A549 (cell line): Measurements from ENCODE around the gene ARID5B. TPM values are rescaled to one million over a fixed set of nuclear protein-coding genes. Genes with fewer than 3 reads are reported as not detected.

Experiments
- ATAC-seq, 2 experiments: fragments of 200-7000 bp in 1 of 2; fragments of >200 bp in 1 of 2; cut with Nextera tagmentation in 1 of 2; cut with Tn5 transposase in 1 of 2; 3 replicates each; pipeline versions ENCODE4 v1.8.0 to v1.9.1; 2018 to 2020; ENCODE audit warnings: mild to moderate bottlenecking in 1 of 2, moderate library complexity in 1 of 2
- CTCF ChIA-PET: fragments of 300-600 bp; sonication (Branson Sonifier 250); formaldehyde crosslinking; extraction: SDS; loops from one replicate; lab custom pipeline; 2021; ENCODE audit warnings: antibody characterized with exemption, inconsistent platforms; lab: Yijun Ruan, JAX
- POLR2A ChIA-PET: fragments of 350-600 bp; formaldehyde crosslinking; extraction: SDS; loops from one replicate; lab custom pipeline; 2021; ENCODE audit warnings: antibody characterized with exemption, inconsistent platforms; lab: Yijun Ruan, JAX
- DNase-seq, 2 experiments: peaks; one replicate each; pipeline versions ENCODE4 v3.0.0 to v3.0.0-alpha.2; 2011 to 2016; ENCODE audit warnings: low read depth in 1 of 2, low spot score in 1 of 2
- FAIRE-seq: peaks from 2 replicates; lab custom pipeline; 2011; peaks lifted over from hg19 to GRCh38; lab: Jason Lieb, UNC
- H3K27ac ChIP-seq, 2 experiments: fragments of >200 bp; sonication (Bioruptor Twin); formaldehyde crosslinking; 3 replicates each; pipeline ENCODE4 v1.5.1; 2016 to 2017
- H3K4me1 ChIP-seq: fragments of >200 bp; sonication (Bioruptor Twin); formaldehyde crosslinking; 3 replicates; pipeline ENCODE4 v1.6.1; 2016
- H3K4me2 ChIP-seq: fragments of >200 bp; sonication (Bioruptor Twin); formaldehyde crosslinking; 3 replicates; pipeline ENCODE4 v1.6.1; 2016
- H3K4me3 ChIP-seq: fragments of >200 bp; sonication (Bioruptor Twin); formaldehyde crosslinking; 3 replicates; pipeline ENCODE4 v1.5.1; 2016
- H3K9me3 ChIP-seq: fragments of >200 bp; sonication (Bioruptor Twin); formaldehyde crosslinking; 3 replicates; pipeline ENCODE4 v1.6.1; 2016
- BHLHE40 ChIP-seq: IDR thresholded peaks from 2 replicates; pipeline ENCODE4 v1.6.1; 2012; ENCODE audit warnings: low read depth, low read length, inconsistent platforms
- EHMT2 ChIP-seq: fragments of 200-600 bp; sonication (generic); IDR thresholded peaks from 2 replicates; pipeline ENCODE4 v1.6.1; 2016; ENCODE audit warnings: antibody characterized with exemption, low read depth, mild to moderate bottlenecking, moderate library complexity
- EP300 ChIP-seq, 2 experiments: fragments of >200 bp; sonication (Bioruptor Twin); formaldehyde crosslinking; IDR thresholded peaks; 2 replicates in 1 of 2; 3 replicates in 1 of 2; pipeline ENCODE4 v1.6.1; 2016 to 2017
- ESRRA ChIP-seq: fragments of 150-350 bp; IDR thresholded peaks from 2 replicates; pipeline ENCODE4 v1.6.1; 2014; ENCODE audit warnings: mild to moderate bottlenecking, low read length, borderline replicate concordance
- FOSB ChIP-seq: fragments of 250-450 bp; sonication (Bioruptor Pico); IDR thresholded peaks from 2 replicates; pipeline ENCODE4 v1.5.0; 2020; ENCODE audit warnings: mild to moderate bottlenecking, moderate library complexity
- FOSL2 ChIP-seq, 2 experiments: fragments of 450-650 bp in 1 of 2; fragments of >200 bp in 1 of 2; sonication (Bioruptor Twin) in 1 of 2; formaldehyde crosslinking; IDR thresholded peaks; 2 replicates each; pipeline versions ENCODE4 v1.5.0 to v1.6.1; 2016 to 2020; ENCODE audit warnings: mild to moderate bottlenecking in 1 of 2, moderate library complexity in 1 of 2
- FOXS1 ChIP-seq: fragments of 250-450 bp; sonication (Bioruptor Pico); IDR thresholded peaks from 2 replicates; pipeline ENCODE4 v1.5.0; 2020; ENCODE audit warnings: mild to moderate bottlenecking, moderate library complexity
- GATA3 ChIP-seq: IDR thresholded peaks from 2 replicates; pipeline ENCODE4 v1.6.1; 2012; ENCODE audit warnings: borderline replicate concordance
- HDAC2 ChIP-seq: fragments of 200-600 bp; sonication (generic); IDR thresholded peaks from 2 replicates; pipeline ENCODE4 v1.6.1; 2016
- HEYL ChIP-seq: fragments of 250-450 bp; sonication (Bioruptor Pico); IDR thresholded peaks from 2 replicates; pipeline ENCODE4 v1.8.0; 2021; ENCODE audit warnings: mild to moderate bottlenecking, moderate library complexity
- KDM1A ChIP-seq: fragments of 200-600 bp; sonication (generic); IDR thresholded peaks from 2 replicates; pipeline ENCODE4 v1.6.1; 2016; ENCODE audit warnings: low read depth, mild to moderate bottlenecking
- KDM5A ChIP-seq: fragments of 200-600 bp; sonication (generic); IDR thresholded peaks from 2 replicates; pipeline ENCODE4 v1.6.1; 2016; ENCODE audit warnings: antibody characterized with exemption, mild to moderate bottlenecking
- MAFK ChIP-seq: fragments of 450-650 bp; IDR thresholded peaks from 2 replicates; pipeline ENCODE4 v1.6.1; 2014; ENCODE audit not compliant: partially characterized antibody
- PBX3 ChIP-seq: IDR thresholded peaks from 2 replicates; pipeline ENCODE4 v1.6.1; 2012
- PHF8 ChIP-seq: fragments of 200-600 bp; sonication (generic); IDR thresholded peaks from 2 replicates; pipeline ENCODE4 v1.6.1; 2016; ENCODE audit warnings: low read depth, mild to moderate bottlenecking, antibody characterized with exemption, moderate library complexity, borderline replicate concordance
- POLR2A ChIP-seq: IDR thresholded peaks from 2 replicates; pipeline ENCODE4 v1.6.1; 2012; ENCODE audit warnings: mild to moderate bottlenecking, low read length
- RCOR1 ChIP-seq: fragments of 150-350 bp; IDR thresholded peaks from 2 replicates; pipeline ENCODE4 v1.6.1; 2014; ENCODE audit warnings: antibody characterized with exemption, low read length, low read depth
- RNF2 ChIP-seq: fragments of 200-600 bp; sonication (generic); IDR thresholded peaks from 2 replicates; pipeline ENCODE4 v1.6.1; 2016; ENCODE audit warnings: low read depth, mild to moderate bottlenecking, antibody characterized with exemption, moderate library complexity, borderline replicate concordance
- SMC3 ChIP-seq: fragments of >200 bp; sonication (Bioruptor Twin); formaldehyde crosslinking; IDR thresholded peaks from 3 replicates; pipeline ENCODE4 v1.6.1; 2018; ENCODE audit warnings: inconsistent platforms
- TFCP2L1 ChIP-seq: fragments of 250-450 bp; sonication (Bioruptor Pico); IDR thresholded peaks from 2 replicates; pipeline ENCODE4 v1.5.0; 2021; ENCODE audit warnings: mild to moderate bottlenecking
- WGBS: methylation state at CpG from one replicate; pipeline ENCODE4 v1.1.6; 2017; ENCODE audit errors: missing lambda C conversion rate; 5-methylcytosine and 5-hydroxymethylcytosine counted together
- polyA plus RNA-seq, 4 experiments: library from polyadenylated mRNA; depleted of rRNA in 3 of 4; stranded (reverse); fragments of >200 nt; fragmentation: RNase III in 1 of 4; extraction: RNeasy Plus Mini Kit Qiagen cat#74134 plus additional on column Dnase treatment in 1 of 4; gene quantifications; 2 replicates in 3 of 4; 3 replicates in 1 of 4; pipeline ENCODE4 v1.2.3, GENCODE V29; 2011 to 2017
- TF ChIP-seq, protein P1 (sequence below): fragments of 200-600 bp; sonication (generic); IDR thresholded peaks from 2 replicates; pipeline ENCODE4 v1.6.1; 2016; ENCODE audit warnings: antibody characterized with exemption, mild to moderate bottlenecking, moderate library complexity

Gene ARID5B
- polyA plus RNA-seq, 2 of the 4 experiments (the other 2 are of a cell fraction) = 0.75 to 1.6 TPM

DNA sequence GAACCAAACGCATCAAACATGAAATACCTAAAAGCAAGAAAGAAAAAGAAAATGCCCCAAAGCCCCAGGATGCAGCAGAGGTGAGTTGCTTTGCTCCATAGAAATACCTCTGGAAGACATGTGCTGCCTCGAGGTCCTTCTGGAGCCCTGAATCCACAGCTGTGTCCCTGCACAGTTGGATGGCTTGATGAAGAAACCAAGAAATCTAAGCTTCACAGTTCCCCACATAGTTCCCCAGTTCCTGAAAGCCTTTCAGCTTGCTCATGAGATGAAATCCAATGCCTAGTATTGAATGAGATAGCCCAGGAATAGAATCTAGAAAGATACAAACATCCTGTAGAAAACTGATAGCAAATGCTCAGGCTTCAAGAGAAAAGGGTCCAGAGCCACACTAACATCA, 184.3 kb downstream of the ARID5B start:
- no peak for FAIRE-seq
- H3K27ac ChIP-seq = peak overlapping the region in 1 of 2 experiments; percentile 27; a peak in 1 of 6 replicates
- no peak for ATAC-seq
- TF ChIP-seq EHMT2 (no peak), RNF2 (no peak), SMC3 (no peak), BHLHE40 (no peak), ESRRA (no peak), HDAC2 (no peak), HEYL (CRISPR knock-in tag) (no peak)
- WGBS = 91% methylated on average over 2 of the region's 2 CpGs
- POLR2A ChIA-PET = no interaction called here
- H3K4me2 ChIP-seq = no peak overlapping the region
- H3K4me1 ChIP-seq = peaks cover 39% of the 10 kb centered on the region
- CTCF ChIA-PET = no interaction called here
- no peak for DNase-seq
- H3K9me3 ChIP-seq = no peaks in the 10 kb centered on the region
- no peak overlapping the region for H3K4me3 ChIP-seq

GRCh38 chr10:62087329-62087728, 185.8 kb downstream of the ARID5B start:
- no peak for DNase-seq
- no peak for TF ChIP-seq TFCP2L1
- TF ChIP-seq KDM5A = no peak
- no peak for TF ChIP-seq FOSL2 (IDR thresholded peaks at IDR 0.05)
- TF ChIP-seq FOSL2 (CRISPR knock-in tag; IDR thresholded peaks at IDR 0.05) = no peak
- TF ChIP-seq GATA3 = no peak
- TF ChIP-seq HDAC2 = no peak
- TF ChIP-seq RCOR1 = no peak
- CTCF ChIA-PET = interaction anchor here (0.6 to 2.8 kb wide), 4 partner anchors 8 to 1625 kb away, joined by 4 to 11 read pairs (median 8); no protein-coding TSS in a partner anchor
- Histone ChIP-seq H3K9me3 (no peaks in the 10 kb centered on the region), H3K4me2 (no peak overlapping the region), H3K4me1 (peaks cover 24% of the 10 kb centered on the region), H3K27ac (no peak overlapping the region), H3K4me3 (no peak overlapping the region)
- WGBS = 87% methylated on average over 2 of the region's 2 CpGs
- no peak for FAIRE-seq
- POLR2A ChIA-PET = no interaction called here
- no peak for ATAC-seq

DNA sequence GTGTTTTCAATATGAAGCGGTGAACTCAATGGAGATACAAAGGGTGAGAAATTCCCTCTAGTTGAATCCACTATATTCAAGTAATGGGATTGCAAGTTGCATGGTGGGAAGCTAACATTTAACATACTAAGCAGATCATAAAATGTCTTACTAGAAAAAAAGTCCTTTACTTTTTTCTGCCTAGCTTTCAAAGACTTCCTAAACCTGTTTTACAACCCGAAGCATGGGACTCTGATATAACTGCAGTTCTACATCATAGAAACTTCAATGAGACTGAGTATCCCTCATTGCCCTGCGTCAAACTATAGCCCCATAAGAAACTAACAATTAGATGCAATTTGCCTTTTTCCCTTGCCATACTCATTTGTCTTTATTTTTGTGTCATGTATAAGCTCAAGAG, 187.3 kb downstream of the ARID5B start:
- Histone ChIP-seq H3K4me1 (peaks cover 18% of the 10 kb centered on the region), H3K4me2 (no peak overlapping the region), H3K9me3 (no peaks in the 10 kb centered on the region), H3K27ac (no peak overlapping the region), H3K4me3 (no peak overlapping the region)
- CTCF ChIA-PET = interaction anchor here (0.6 to 2.8 kb wide), 9 partner anchors 10 to 915 kb away, joined by 3 to 11 read pairs (median 4); no protein-coding TSS in a partner anchor
- POLR2A ChIA-PET = no interaction called here
- FAIRE-seq (no peak), ATAC-seq (no peak), DNase-seq (no peak)
- no peak for TF ChIP-seq FOSB (CRISPR knock-in tag)
- no peak for TF ChIP-seq MAFK
- 85% methylated on average over 3 of the region's 3 CpGs for WGBS

DNA sequence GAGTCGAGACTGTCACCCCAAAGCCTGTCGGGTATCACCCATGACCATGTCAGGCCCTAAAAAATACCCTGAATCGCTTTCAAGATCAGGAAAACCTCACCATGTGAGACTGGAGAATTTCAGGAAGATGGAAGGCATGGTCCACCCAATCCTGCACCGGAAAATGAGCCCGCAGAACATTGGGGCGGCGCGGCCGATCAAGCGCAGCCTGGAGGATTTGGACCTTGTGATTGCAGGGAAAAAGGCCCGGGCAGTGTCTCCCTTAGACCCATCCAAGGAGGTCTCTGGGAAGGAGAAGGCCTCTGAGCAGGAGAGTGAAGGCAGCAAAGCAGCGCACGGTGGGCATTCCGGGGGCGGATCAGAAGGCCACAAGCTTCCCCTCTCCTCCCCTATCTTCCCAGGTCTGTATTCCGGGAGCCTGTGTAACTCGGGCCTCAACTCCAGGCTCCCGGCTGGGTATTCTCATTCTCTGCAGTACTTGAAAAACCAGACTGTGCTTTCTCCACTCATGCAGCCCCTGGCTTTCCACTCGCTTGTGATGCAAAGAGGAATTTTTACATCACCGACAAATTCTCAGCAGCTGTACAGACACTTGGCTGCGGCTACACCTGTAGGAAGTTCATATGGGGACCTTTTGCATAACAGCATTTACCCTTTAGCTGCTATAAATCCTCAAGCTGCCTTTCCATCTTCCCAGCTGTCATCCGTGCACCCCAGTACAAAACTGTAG, 191.0 kb downstream of the ARID5B start:
- CTCF ChIA-PET = interaction anchor here (1.5 kb wide), 1 partner anchor 152 kb away, joined by 5 read pairs; no protein-coding TSS in a partner anchor

More for the DNA sequence above, 191.0 kb downstream of the ARID5B start:
- Histone ChIP-seq H3K4me2 (no peak overlapping the region), H3K4me3 (no peak overlapping the region), H3K27ac (peak overlapping the region; percentile 70 to 77; a peak in 5 of 6 replicates), H3K4me1 (peaks cover 42% of the 10 kb centered on the region), H3K9me3 (no peaks in the 10 kb centered on the region)
- WGBS = 95% methylated on average over 22 of the region's 22 CpGs
- FAIRE-seq (no peak), DNase-seq (no peak), ATAC-seq (no peak)
- POLR2A ChIA-PET = no interaction called here
- no peak for TF ChIP-seq PHF8
- TF ChIP-seq EP300 (IDR thresholded peaks at IDR 0.05) = no peak
- TF ChIP-seq SMC3 = no peak
- no peak for TF ChIP-seq FOSL2 (IDR thresholded peaks at IDR 0.05)
- TF ChIP-seq FOSL2 (CRISPR knock-in tag; IDR thresholded peaks at IDR 0.05) = no peak
- TF ChIP-seq POLR2A = no peak
- TF ChIP-seq KDM1A = no peak
- TF ChIP-seq, protein P1, sequence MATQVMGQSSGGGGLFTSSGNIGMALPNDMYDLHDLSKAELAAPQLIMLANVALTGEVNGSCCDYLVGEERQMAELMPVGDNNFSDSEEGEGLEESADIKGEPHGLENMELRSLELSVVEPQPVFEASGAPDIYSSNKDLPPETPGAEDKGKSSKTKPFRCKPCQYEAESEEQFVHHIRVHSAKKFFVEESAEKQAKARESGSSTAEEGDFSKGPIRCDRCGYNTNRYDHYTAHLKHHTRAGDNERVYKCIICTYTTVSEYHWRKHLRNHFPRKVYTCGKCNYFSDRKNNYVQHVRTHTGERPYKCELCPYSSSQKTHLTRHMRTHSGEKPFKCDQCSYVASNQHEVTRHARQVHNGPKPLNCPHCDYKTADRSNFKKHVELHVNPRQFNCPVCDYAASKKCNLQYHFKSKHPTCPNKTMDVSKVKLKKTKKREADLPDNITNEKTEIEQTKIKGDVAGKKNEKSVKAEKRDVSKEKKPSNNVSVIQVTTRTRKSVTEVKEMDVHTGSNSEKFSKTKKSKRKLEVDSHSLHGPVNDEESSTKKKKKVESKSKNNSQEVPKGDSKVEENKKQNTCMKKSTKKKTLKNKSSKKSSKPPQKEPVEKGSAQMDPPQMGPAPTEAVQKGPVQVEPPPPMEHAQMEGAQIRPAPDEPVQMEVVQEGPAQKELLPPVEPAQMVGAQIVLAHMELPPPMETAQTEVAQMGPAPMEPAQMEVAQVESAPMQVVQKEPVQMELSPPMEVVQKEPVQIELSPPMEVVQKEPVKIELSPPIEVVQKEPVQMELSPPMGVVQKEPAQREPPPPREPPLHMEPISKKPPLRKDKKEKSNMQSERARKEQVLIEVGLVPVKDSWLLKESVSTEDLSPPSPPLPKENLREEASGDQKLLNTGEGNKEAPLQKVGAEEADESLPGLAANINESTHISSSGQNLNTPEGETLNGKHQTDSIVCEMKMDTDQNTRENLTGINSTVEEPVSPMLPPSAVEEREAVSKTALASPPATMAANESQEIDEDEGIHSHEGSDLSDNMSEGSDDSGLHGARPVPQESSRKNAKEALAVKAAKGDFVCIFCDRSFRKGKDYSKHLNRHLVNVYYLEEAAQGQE = no peak
- TF ChIP-seq KDM5A = no peak
- no peak for TF ChIP-seq PBX3
- TF ChIP-seq RCOR1 = no peak
- no peak for TF ChIP-seq FOXS1 (CRISPR knock-in tag)
- no peak for TF ChIP-seq EHMT2
